ENCODE results near the gene ECE1. TPM values are rescaled to one million over a fixed set of nuclear protein-coding genes. Genes with fewer than 3 reads are reported as not detected.
A peak's percentile ranks its signal among the peaks of the same experiment; 100 is the strongest.
"Not testable (repeated sequence)": the region's sequence is repeated elsewhere in the genome, so short reads cannot be mapped to it uniquely, and the experiment has no call there.

Gene ECE1
- total RNA-seq, 1 donor from 2014 or later: 15.2 TPM

DNA sequence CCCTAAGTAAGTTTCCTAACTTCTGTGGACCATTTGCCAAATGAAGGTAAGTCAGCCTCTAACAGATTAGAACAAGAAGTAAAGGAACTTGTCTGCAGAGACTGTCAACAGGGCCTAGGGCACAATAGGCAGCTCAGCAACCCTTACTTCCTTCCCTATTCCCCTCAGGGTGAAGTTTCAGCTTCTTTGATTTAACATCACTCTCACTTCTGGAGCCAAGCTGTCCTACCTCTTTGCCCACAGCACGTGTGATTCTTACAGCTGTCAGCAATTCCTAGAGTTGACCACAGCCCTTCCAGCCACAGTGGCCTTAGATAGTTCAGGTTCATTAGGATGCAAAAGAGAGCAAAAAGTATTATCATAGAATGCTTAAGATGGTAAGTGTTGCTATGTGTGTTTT is 106.0 kb downstream of the ECE1 start:
- H3K4me1 Mint-ChIP-seq: peaks cover 11% of the 10 kb centered on the region
- Histone ChIP-seq H3K4me1 (no peaks in the 10 kb centered on the region), H3K4me3 (no peak overlapping the region), H3K36me3 (no peaks in the 10 kb centered on the region), H3K4me2 (no peak overlapping the region), H2AFZ (replicated peaks) (no peak overlapping the region), H3F3A (ENCODE audit: low read depth) (peaks cover 10% of the 10 kb centered on the region), H4K20me1 (ENCODE audit: low read depth) (no peaks in the 10 kb centered on the region), H3K27ac (no peak overlapping the region), H3K9ac (no peak overlapping the region), H3K79me2 (ENCODE audit: low read depth) (no peaks in the 10 kb centered on the region), H3K9me3 (ENCODE audit: low read depth) (no peaks in the 10 kb centered on the region), H3K27me3 (peaks cover 34% of the 10 kb centered on the region)
- peaks cover 11% of the 10 kb centered on the region for H3K27me3 Mint-ChIP-seq (ENCODE audit: insufficient read depth, low read depth)
- H3K9me3 Mint-ChIP-seq: peaks cover 3% of the 10 kb centered on the region
- H3K4me3 Mint-ChIP-seq: no peak overlapping the region
- H3K27ac Mint-ChIP-seq: no peak overlapping the region
- H3K36me3 Mint-ChIP-seq: no peaks in the 10 kb centered on the region
- DNase-seq (ENCODE audit: low spot score): no peak
- TF ChIP-seq EZH2 (IDR thresholded peaks at IDR 0.05) (no peak), EZH2phosphoT487 (IDR thresholded peaks at IDR 0.05) (no peak)
- TF ChIP-seq, protein P1, sequence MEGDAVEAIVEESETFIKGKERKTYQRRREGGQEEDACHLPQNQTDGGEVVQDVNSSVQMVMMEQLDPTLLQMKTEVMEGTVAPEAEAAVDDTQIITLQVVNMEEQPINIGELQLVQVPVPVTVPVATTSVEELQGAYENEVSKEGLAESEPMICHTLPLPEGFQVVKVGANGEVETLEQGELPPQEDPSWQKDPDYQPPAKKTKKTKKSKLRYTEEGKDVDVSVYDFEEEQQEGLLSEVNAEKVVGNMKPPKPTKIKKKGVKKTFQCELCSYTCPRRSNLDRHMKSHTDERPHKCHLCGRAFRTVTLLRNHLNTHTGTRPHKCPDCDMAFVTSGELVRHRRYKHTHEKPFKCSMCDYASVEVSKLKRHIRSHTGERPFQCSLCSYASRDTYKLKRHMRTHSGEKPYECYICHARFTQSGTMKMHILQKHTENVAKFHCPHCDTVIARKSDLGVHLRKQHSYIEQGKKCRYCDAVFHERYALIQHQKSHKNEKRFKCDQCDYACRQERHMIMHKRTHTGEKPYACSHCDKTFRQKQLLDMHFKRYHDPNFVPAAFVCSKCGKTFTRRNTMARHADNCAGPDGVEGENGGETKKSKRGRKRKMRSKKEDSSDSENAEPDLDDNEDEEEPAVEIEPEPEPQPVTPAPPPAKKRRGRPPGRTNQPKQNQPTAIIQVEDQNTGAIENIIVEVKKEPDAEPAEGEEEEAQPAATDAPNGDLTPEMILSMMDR (IDR thresholded peaks at IDR 0.05): no peak

DNA sequence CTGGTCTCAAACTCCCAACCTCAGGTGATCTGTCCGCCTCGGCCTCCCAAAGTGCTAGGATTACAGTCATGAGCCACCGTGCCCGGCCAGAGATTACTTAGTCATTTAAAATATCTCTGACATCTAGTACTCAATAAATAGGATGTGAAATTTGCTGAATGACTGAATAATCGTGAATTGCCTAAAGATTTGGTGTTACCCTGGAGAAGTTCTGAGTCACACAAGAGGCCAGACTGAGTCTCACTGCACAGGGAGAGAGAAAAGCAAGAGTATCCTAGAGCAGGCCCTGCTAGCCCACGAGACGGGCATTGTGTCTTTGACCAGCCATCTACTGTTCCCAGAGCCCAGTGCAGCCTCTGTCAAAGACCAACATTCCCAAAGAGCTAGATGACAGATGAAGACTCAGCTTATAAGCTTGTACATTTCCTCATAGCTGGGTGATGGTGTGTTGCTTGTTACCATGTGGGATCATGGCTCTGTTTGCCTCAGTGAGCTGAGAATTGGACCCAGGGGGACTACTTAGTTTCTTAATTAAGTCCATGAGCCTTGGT is 108.0 kb downstream of the ECE1 start:
- no peaks in the 10 kb centered on the region for H3K79me2 ChIP-seq (ENCODE audit: low read depth)
- no peak overlapping the region for H3K4me2 ChIP-seq
- no peaks in the 10 kb centered on the region for H3K4me1 ChIP-seq
- H3F3A ChIP-seq (ENCODE audit: low read depth): peaks cover 25% of the 10 kb centered on the region
- no peak overlapping the region for H3K27ac ChIP-seq
- peaks cover 13% of the 10 kb centered on the region for H3K27me3 ChIP-seq
- peaks cover 6% of the 10 kb centered on the region for H3K27me3 Mint-ChIP-seq (ENCODE audit: insufficient read depth, low read depth)
- H3K27ac Mint-ChIP-seq: no peak overlapping the region
- no peak overlapping the region for H3K9ac ChIP-seq
- H3K9me3 ChIP-seq (ENCODE audit: low read depth): no peaks in the 10 kb centered on the region
- no peak overlapping the region for H2AFZ ChIP-seq (replicated peaks)
- no peaks in the 10 kb centered on the region for H3K36me3 ChIP-seq
- H3K36me3 Mint-ChIP-seq: no peaks in the 10 kb centered on the region
- DNase-seq (ENCODE audit: low spot score): no peak
- peaks cover 3% of the 10 kb centered on the region for H3K9me3 Mint-ChIP-seq
- TF ChIP-seq EZH2 (IDR thresholded peaks at IDR 0.05) (no peak), EZH2phosphoT487 (IDR thresholded peaks at IDR 0.05) (no peak)
- TF ChIP-seq, protein P1 (IDR thresholded peaks at IDR 0.05): no peak
- peaks cover 6% of the 10 kb centered on the region for H3K4me1 Mint-ChIP-seq
- no peaks in the 10 kb centered on the region for H4K20me1 ChIP-seq (ENCODE audit: low read depth)
- H3K4me3 Mint-ChIP-seq: no peak overlapping the region
- no peak overlapping the region for H3K4me3 ChIP-seq

DNA sequence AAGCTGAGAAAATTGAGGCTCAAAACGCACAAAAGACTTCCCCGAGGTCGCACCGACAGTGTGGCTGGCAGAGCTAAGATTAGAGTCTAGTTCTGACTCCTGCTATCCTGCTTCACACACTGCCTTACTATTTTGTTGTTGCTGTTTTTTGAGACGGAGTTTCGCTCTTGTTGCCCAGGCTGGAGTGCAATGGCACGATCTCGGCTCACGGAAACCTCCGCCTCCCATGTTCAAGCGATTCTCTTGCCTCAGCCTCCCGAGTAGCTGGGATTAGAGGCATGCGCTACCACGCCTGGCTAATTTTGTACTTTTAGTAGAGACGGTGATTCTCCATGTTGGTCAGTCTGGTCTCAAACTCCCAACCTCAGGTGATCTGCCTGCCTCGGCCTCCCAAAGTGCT is 112.0 kb downstream of the ECE1 start:
- not testable (repeated sequence) for DNase-seq (ENCODE audit: low spot score); H3K36me3 ChIP-seq; H3K27ac ChIP-seq; H3K9me3 Mint-ChIP-seq; H3K4me3 ChIP-seq; H2AFZ ChIP-seq (replicated peaks); H3K9ac ChIP-seq; H3K27ac Mint-ChIP-seq; H3K4me2 ChIP-seq; H3K36me3 Mint-ChIP-seq; H3K9me3 ChIP-seq (ENCODE audit: low read depth); H3K27me3 ChIP-seq
- peaks cover 16% of the 10 kb centered on the region for H3K27me3 Mint-ChIP-seq (ENCODE audit: insufficient read depth, low read depth)
- Histone ChIP-seq H3F3A (ENCODE audit: low read depth) (peaks cover 30% of the 10 kb centered on the region), H3K79me2 (ENCODE audit: low read depth) (peaks cover 30% of the 10 kb centered on the region), H4K20me1 (ENCODE audit: low read depth) (peaks cover 27% of the 10 kb centered on the region), H3K4me1 (peaks cover 18% of the 10 kb centered on the region)
- H3K4me3 Mint-ChIP-seq: peak overlapping the region; percentile 19
- H3K4me1 Mint-ChIP-seq: peaks cover 28% of the 10 kb centered on the region
